ENCODE results near the gene INAVA.

DNA sequence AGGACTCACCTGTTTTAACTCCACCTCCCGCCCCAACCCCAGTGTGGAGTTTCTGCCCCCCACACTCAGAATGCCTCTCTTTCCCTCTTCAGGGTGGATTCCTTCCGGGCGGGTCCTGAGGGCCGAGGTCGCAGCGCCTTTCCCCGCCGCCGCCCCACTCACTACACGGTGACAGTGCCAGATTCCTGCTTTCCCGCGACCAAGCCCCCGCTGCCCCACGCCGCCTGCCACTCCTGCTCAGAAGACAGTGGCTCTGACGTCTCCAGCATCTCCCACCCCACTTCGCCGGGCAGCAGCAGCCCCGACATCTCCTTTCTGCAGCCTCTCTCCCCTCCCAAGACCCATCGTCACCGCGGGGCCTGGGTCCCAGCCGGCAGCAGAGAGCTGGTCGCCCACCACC, 16.7 kb downstream of the INAVA start:
- TF ChIP-seq, protein P1, sequence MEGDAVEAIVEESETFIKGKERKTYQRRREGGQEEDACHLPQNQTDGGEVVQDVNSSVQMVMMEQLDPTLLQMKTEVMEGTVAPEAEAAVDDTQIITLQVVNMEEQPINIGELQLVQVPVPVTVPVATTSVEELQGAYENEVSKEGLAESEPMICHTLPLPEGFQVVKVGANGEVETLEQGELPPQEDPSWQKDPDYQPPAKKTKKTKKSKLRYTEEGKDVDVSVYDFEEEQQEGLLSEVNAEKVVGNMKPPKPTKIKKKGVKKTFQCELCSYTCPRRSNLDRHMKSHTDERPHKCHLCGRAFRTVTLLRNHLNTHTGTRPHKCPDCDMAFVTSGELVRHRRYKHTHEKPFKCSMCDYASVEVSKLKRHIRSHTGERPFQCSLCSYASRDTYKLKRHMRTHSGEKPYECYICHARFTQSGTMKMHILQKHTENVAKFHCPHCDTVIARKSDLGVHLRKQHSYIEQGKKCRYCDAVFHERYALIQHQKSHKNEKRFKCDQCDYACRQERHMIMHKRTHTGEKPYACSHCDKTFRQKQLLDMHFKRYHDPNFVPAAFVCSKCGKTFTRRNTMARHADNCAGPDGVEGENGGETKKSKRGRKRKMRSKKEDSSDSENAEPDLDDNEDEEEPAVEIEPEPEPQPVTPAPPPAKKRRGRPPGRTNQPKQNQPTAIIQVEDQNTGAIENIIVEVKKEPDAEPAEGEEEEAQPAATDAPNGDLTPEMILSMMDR (conservative IDR thresholded peaks at IDR 0.05 in 1 of 2, IDR thresholded peaks at IDR 0.05 in 1 of 2; ENCODE audit: low read depth in 1 of 2, low read length in 2 of 2): no peak
- TF ChIP-seq EZH2 (IDR thresholded peaks at IDR 0.05; ENCODE audit: low read length, missing control alignments): no peak
